Ecto neural progenitor cell (in vitro differentiated cells): ENCODE measurements around the gene WIF1.

Experiments
- DNase-seq: peaks from one replicate; pipeline ENCODE4 v3.0.0-alpha.2; 2018; ENCODE audit warnings: low spot score

The WIF1 gene

DNA sequence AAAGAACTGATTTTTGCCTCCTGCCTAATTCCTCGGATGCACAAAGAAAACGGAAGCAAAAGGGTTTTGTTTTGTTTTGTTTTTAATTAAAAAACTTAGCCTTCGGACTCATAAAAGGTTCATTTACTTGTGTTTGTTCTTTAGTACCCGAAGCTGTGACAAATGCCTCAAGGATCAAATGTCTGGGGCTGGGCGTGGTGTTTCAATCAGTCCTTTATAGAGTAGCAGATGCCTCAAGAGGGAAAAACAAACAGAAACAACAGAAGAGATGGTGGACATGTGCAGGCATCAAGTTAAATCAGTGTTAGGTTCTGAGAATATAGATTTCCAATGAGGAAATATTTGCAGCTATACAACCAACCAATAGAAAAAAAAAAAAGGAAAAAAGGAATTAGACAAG, 1.6 kb upstream of the WIF1 start:
- no peak for DNase-seq

DNA sequence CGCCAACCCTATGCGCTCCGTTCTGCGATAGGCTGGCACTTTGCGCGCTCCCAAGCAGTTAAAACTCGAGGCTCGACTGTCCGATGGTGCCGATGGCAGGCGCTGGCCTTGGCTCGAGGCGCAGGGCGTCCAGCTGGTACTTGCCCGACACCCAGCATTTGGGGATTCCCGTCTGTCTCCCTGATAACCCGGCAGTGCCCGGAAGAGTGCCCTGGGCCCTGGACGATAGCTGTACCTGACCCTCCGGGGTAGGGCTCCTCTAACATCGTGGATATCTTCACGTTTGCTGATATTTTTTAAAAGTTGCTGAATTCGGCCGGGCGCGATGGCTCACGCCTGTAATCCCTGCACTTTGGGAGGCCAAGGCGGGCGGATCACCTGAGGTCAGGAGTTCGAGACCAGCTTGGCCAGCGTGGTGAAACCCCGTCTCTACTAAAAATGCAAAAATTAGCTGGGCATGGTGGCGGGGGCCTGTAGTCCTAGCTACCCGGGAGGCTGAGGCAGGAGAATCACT, 908 bp upstream of the WIF1 start:
- no peak for DNase-seq

DNA sequence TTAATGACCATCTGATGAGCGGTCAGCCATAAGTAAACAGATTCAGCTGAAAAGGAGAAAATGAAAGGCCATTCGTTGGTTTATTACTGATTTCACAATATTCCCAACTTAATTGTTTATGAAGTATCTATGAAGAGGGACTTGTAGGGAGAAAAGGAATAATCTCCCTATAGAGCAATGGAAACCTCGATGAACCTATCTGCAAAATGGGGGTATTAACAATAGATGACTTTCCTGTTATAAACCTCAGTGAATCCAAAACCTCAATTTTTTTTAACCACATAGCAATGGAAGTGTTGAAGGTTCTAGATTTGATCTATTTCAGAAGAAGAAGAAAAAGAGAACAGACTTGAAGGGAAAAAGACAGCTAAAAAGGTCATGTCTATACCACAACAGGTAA, 2.0 kb downstream of the WIF1 start:
- DNase-seq = no peak

DNA sequence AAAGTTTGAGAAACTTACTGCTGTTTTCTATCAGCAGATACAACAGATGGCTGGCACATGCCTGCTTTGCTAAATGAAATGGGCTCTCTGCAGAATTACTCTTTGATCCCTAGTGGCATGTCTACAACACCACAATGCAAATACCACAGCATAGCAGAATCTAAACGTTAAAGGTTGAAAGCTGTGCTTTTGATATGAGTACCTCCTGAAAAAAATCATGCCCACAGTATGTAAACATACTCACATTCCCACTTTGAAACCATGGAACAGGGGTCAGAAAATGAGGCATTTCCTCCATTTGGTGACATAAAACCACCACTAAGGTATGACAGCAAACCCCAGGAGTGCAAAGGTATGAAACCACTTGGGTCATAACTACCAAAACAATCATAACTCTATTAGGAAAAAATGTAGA, 7.5 kb downstream of the WIF1 start:
- no peak for DNase-seq

DNA sequence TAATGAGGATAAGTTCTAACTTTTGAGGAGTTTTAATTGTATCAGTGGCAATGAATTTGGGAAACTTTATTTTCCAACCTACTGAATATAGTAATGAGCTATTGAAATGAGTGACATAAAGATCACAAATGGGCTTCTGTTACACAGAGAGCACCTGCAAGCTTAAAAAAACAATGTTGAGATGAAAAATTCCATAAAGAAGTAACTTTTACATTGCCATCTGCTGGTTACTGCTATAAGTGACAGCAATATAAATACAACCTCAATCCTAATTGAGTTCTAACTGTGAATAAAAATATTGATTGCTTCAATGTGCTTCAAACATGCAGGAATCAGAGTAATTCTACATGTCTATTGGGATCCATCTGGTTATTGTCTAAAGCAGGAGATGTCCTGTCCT, 14.2 kb downstream of the WIF1 start:
- no peak for DNase-seq

DNA sequence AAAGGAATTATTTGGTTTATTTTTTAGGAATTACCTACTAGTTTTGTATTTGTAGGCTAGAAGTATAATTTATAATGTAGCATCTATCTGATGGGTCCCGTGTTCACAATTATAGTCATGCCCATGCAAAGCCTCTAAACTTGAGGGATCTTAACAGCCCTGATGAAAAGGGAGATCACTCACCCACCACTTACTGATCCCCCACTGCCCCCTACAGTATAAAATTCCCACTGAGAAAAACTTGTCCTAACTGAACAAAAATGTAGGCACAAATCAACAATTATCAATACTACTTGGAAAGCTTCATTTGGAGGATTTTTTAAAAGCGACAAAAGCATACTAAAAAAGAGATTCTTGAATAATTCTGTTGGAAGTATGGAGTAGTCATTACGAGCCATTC, 21.0 kb downstream of the WIF1 start:
- DNase-seq = no peak

DNA sequence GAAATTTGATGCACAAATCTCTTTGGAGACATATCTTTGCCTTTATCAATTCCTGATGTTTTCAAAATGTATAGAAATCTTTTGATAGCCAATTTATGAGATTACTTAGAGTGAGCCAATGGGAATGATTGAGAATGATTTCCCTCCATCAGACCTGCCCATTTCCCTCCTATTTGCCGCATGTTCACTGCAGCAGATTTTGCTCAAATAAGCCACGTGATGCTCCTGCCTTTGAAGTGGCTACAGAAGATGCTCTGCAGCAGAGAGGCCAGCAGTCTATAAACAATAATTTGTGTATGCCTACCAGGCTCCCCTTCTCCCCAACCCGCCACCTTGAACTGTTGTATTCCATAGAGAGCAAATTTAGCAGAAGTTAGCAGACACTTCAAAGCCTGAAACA, 21.9 kb downstream of the WIF1 start:
- DNase-seq = no peak

DNA sequence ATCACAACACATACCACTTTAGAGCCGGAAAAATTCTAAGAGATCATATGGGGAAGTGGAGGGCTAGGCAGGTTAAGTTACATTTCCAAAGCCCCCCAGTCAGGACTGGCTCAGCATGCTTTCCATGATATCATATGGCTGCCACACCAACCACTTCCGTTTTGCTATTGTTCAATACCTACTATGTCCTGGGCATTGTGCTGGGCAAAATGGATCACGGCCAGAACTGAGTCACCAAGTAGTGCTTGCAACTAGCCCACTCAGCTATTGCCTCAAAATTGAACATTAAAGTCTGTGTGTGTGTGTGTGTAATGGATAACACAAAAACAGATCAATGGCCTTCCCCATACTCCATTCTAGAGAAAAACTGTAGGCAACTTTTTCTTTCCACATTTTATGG, 22.7 kb downstream of the WIF1 start:
- DNase-seq = no peak

DNA sequence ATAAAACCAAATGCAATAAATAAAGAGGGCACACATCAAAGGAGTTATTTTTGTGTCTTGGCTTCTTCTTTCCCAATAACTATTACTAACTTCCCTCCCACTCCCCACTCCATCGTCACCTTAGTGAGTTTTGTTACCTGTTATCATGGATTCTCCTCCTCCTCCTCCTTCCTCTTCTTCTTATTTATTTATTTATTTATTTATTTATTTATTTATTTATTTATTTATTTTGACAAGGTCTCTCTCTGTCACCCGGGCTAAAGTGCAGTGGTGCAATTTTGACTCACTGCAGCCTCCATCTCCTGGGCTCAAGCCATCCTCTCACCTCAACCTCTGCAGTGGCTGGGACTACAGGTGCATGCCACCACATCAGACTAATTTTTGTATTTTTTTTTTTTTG, 26.4 kb downstream of the WIF1 start:
- no peak for DNase-seq

DNA sequence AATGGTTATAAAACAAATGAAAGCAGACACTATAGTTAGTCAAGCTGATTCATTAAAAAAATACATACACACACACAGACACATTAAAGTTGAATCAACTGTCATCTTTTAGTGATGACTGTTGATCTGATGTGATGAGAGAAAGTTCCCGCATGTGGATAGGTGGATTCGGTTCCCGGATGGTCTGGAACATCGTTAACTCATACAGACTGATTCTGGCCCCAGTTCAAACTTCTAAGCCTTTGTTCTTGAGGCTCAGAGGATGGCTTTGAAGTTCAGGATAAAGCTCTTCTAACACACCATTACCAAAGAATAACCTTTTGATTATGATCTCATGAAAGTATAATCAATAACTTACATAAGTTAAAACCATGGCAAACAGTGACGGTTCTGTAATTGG, 27.5 kb downstream of the WIF1 start:
- DNase-seq = no peak

DNA sequence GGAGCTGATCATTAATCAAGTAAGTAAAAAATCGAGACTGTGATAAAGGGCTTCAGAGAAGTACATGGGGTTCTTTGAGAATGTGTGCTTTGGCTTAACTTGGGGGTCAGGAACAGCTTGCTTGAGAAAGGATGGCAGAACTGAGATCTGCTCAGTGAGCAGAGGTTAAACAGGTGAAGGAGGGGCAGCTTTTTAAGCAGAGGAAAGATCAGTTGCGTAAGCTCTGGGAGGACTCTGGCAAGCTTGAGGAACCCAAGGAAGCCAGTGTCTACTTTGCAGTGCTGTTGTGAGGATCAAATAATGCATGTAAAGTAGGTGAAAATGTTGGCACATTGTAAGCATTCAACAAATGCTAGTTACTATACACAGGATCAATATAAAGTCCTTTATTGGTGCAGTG, 30.6 kb downstream of the WIF1 start:
- no peak for DNase-seq

DNA sequence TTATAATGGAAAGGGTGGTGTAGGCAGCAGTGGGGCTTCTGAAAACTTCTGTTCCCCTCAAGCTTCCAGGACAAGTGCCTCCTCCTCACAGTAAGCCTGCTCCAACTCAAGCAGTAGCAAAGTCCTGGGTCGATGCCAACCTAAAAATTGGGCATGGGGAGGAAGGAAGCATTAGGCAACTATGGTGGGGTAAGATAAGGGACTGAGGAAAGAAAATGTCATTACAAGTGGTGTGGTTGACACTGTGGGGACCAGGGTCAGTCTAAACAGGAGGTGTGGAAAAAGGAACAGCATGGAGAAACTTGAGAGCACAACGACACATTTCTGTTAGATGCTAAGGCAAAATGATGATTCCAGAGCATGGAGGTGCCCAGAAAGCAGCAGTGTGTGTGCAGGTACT, 34.9 kb downstream of the WIF1 start:
- no peak for DNase-seq

DNA sequence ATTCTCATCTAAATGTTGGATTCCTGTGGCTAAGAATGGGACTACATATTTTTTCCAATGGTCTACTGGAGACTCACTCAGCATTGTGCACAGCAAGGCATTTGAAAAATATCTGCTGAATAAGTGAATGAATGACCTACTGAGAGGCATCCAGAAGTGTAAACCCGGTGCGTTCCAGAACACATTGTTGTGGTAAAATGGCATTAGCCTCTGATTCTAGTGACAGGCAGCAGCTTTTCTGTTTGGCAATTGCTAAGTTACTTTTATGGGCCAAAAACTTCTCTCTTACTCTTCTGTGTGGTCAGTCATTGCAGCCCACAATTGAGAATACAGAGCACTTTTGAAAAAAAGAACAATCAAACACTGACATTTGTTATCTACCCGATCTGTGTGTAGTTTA, 36.5 kb downstream of the WIF1 start:
- DNase-seq = no peak

DNA sequence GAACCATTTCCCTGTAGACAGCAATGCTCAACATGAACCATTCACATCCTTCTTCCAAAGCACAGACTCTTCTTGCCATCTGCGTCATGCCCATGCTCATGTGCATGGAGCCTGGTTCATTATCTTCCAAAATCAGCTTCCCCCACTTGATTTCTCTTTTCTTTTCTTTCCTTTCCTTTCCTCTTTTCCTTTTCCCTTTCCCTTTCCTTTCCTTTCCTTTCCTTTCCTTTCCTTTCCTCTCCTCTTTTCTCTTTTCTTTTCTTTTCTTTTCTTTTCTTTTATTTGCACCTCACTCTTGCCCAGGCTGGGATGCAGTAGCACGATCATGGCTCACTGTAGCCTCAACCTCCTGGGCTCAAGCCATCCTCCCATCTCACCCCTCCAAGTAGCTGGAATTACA, 37.5 kb downstream of the WIF1 start:
- no peak for DNase-seq

DNA sequence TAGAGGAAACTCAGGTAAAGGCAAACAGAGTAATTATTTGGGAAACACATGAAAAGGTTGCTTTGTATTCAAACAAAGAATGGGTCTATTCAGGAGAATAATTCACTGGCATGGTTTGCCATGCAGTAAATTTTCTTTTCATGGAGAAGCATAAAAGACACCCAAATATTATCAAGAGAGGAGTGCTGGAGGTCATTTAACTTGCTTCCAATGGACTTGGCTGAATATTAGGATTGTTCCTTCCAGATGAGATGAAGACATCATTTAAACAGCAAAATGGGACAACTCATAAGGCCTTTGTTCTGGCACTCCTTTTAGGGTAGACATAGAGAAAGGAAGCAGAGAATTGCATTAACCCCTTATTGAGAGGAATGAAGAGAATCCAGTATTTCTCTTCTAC, 38.7 kb downstream of the WIF1 start:
- DNase-seq = no peak

DNA sequence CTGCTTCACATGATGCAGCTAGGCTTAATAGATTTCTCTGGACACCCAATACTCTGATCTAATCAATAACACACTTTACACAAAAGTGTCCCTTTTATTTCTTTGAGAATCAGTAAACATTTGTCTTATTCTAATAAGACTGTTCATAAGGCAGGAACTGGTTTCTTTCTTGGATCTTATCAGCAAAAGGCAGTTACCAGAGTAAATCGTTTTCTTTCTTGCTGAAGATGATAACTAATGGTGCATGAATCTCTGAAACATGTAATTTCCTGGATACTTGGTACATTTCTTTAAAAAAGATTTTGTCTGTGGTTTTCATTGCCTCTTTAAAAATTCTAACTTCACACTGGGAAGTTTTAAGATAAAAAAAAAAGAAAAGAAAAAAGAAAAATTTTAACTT, 39.6 kb downstream of the WIF1 start:
- DNase-seq = no peak

DNA sequence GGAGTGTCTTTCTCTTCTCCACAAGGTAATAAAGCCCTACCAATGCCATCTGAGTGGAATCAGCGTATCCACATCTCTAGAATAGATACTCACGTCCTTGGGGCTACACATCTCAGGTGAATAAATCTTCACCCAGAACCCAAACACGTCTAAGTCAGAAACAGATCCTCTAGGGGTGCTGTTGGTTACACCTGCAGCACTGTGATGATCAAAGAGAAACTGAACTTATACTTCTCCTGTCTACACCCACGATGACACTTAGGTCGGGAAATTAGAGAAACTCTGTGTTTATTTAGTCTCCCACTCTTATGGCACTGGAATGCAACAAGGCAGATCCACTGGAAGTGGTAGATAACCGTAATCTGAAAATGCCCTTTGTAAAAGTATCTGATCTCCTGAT, 46.2 kb downstream of the WIF1 start:
- no peak for DNase-seq

DNA sequence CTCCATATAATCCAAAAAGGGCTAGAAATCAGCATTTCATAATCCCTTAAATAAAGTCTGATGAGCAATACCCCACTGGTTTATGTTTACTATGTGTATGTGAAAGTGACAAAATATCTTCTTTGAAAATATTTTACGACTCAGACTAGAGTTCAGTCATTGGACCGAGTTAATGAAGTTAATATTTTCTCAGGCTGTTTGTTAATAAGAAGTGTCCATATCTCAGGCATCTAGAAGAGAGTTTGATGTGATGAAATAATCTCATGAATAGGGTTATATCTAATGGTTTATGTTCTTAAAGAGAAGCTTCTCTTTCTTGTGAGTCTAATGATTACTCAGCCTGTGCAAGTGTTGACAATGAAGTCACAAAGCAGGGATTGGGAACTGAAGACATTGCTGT, 51.8 kb downstream of the WIF1 start:
- no peak for DNase-seq

DNA sequence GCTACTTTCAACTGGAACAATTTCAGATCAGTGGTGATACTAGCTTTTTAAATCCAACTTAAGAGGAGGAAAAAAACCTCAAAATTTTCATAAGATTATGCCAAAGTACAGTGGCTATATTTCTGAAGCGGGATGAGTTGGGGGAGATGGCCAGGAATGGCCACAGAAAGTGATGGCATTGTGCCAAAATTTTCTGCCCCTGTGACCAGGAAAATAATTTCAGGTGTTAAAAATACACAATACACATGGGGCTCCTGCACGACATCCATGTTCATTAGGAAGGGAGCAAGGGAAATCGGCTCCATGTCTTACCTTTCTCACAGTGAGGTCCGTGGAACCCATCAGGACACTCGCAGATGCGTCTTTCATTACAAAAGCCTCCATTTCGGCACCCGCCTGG, 53.7 kb downstream of the WIF1 start:
- no peak for DNase-seq

DNA sequence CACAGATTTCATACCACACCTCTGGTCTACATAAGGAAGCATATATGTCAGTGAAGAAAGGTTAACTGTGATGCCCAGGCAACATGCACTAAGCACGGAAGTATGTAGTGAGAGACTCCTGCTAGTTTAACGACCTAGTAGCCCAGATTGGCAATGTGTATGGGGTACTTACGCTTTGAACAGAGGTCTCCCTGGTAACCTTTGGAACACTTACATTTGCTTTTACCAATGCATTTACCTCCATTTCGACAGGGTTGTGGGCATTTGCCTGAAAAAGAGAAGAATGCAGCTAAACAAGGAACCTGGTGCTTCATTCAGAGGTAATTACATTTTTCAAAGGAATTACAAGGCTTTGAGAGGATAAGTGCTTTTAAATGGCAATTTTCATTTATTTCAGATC, 65.2 kb downstream of the WIF1 start:
- no peak for DNase-seq

DNA sequence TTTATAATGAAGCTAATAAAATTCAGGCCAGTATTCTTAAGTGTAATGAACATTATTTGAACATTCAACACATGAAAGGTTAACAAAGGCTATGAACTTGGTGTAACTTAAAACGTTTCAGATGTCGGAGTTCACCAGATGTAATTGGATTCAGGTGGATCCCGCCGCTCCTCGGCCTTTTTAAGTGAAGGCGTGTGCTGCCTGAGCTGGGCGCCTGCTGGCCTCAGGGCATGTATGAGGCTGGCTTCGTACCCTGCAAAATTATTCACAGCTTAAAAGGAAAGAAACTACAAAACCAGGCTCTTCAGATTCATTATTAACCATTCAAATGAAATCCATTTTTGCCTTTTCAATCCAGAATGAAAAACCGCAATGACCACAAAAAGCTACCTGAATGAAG, 69.9 kb downstream of the WIF1 start:
- DNase-seq = no peak

DNA sequence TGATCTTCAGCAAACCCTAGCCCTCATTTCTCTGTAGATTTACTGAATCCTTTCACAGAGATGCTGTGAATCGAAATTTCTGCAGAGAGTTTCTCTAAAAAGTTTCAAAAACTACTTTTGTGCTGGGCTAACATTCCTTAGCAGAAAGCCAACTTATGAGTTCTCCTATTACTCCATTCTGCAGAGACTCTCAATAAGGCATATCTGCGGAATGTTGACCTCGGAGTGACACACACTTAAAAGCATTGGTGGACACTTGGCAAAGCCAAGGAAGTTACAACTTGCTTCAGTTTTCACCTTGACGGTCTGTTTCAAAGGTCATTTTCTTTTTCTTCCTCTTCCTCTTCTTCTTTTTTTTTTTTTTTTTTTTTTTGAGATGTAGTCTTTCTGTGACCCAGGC, 75.8 kb downstream of the WIF1 start:
- no peak for DNase-seq

DNA sequence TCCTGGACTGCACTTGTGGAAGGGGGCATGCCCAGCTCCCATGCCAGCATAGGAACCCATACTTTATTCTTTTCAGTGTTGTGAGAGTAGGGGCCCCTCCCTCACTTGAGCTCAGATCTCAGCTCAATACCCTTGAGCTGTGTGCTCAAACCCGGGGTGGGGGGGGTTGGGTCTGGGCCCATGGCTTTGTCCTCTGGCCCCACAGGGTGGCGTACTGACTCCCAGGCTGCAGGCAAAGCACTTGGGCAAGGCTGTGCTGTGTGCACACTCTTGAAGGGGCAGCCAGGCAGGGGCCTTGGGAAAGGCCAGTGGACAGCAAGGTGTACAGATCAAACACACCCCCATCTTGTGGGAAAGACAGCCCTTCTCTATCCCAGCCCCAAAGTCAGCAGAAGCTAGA, 81.8 kb downstream of the WIF1 start:
- no peak for DNase-seq

DNA sequence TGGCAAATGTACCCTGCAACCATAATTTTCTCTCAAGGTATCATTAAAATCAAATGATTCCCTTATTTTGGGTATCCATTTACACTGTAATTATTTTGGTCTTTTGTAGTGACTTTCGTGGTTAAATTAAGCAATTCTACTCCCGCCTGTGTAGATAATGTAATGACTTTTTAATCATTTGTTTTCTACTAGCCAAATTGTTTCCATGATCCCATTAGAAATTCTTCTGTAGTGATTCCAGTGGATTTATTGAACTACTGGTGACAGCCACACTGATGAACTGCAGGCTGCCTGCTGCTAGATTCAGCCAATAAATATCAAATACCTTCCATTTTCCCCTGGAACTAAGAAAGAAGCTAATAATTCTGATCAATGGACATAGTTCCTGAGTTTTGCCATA, 96.0 kb downstream of the WIF1 start:
- no peak for DNase-seq

DNA sequence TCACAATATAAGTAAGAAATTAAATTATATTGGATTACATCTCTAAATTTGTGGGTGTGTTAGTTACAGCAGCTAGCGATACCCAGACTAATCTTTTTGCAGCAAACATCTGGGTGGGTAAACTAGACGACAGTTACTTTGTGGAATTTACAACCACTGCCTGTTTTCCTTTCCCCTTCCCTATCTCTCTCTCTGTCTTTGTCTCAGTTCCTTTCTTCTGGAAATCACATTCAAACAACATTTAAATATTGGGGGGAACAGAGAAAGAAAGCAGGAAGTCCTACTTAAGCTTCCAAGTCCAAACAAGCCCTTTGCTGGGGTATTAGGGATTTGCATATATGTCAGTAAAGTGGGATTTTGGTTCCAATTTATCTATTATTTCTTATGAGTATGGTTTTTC, 97.6 kb downstream of the WIF1 start:
- no peak for DNase-seq
